Sigmoid colon (tissue), 7 donors: ENCODE measurements around the gene ANO6. TPM values are rescaled to one million over a fixed set of nuclear protein-coding genes. Genes with fewer than 3 reads are reported as not detected.

Source experiments
- DNase-seq: peaks from one replicate; pipeline ENCODE4 v3.0.0-alpha.2; 2019
- H3K27ac ChIP-seq, 4 donors: fragments of 200-600 bp; sonication (generic); one replicate each; pipeline ENCODE4 v1.5.1; 2016 to 2019; ENCODE audit warnings: mild to moderate bottlenecking in 1 of 4
- H3K27me3 ChIP-seq, 3 donors: fragments of 200-600 bp; sonication (generic); one replicate each; pipeline ENCODE4 v1.5.1; 2019; ENCODE audit warnings: mild to moderate bottlenecking in 1 of 3
- H3K36me3 ChIP-seq, 4 donors: fragments of 200-600 bp; sonication (generic); one replicate each; pipeline ENCODE4 v1.5.1; 2016 to 2019
- H3K4me1 ChIP-seq, 4 donors: fragments of 200-600 bp; sonication (generic); one replicate each; pipeline ENCODE4 v1.5.1; 2017 to 2019
- H3K4me3 ChIP-seq, 4 donors: fragments of 200-600 bp; sonication (generic); one replicate each; pipeline ENCODE4 v1.5.1; 2017 to 2019; ENCODE audit warnings: mild to moderate bottlenecking in 2 of 4, moderate library complexity in 1 of 4
- H3K9me3 ChIP-seq, 4 donors: fragments of 200-600 bp in 3 of 4; sonication (generic) in 3 of 4; one replicate each; pipeline versions ENCODE4 v1.5.1 to v1.6.1; 2013 to 2019
- EP300 ChIP-seq, 4 donors: sonication (generic); formaldehyde crosslinking; IDR thresholded peaks; one replicate each; pipeline ENCODE4 v1.6.1; 2017; ENCODE audit warnings: antibody characterized with exemption in 4 of 4
- POLR2A ChIP-seq, 2 donors: fragments of 450-650 bp; IDR thresholded peaks; one replicate each; pipeline ENCODE4 v1.6.1; 2016; ENCODE audit warnings: antibody characterized with exemption in 2 of 2, mild to moderate bottlenecking in 2 of 2, moderate library complexity in 2 of 2
- POLR2AphosphoS5 ChIP-seq, 4 donors: sonication (generic); formaldehyde crosslinking; IDR thresholded peaks; one replicate each; pipeline ENCODE4 v1.6.1; 2017; ENCODE audit warnings: antibody characterized with exemption in 4 of 4
- WGBS, 2 donors: extraction: QIAGEN DNeasy Blood & Tissue Kit; methylation state at CpG; one replicate each; pipeline ENCODE4 v1.1.7; 2013; 5-methylcytosine and 5-hydroxymethylcytosine counted together
- intact Hi-C: fragments of 100-400 bp; cut with DNase I; formaldehyde crosslinking; loops from one replicate; pipeline ENCODE4 v1.15.1; 2023
- polyA plus RNA-seq, 3 donors: library from polyadenylated mRNA; stranded (reverse); fragments of 200-250 nt; gene quantifications; one replicate each; pipeline ENCODE4 v1.2.3, GENCODE V29; 2013
- small RNA-seq, 3 donors: library from RNA; depleted of rRNA; stranded (forward); fragments of <200 nt; gene quantifications; one replicate each; pipeline ENCODE3, GENCODE V24; 2016
- total RNA-seq, 4 donors: library from RNA; depleted of rRNA; stranded (reverse); fragments of >200 nt; gene quantifications; one replicate each; pipeline ENCODE4 v1.1.0, GENCODE V29; 2016
- TF ChIP-seq, protein P1 (sequence below), 4 experiments: fragments of 450-650 bp in 3 of 4; fragments of 200-600 bp in 1 of 4; IDR thresholded peaks; one replicate each; pipeline ENCODE4 v1.5.1; 2016 to 2019; ENCODE audit warnings: antibody characterized with exemption in 4 of 4, mild to moderate bottlenecking in 3 of 4, moderate library complexity in 2 of 4
- donor health status: healthy with polysubstance abuse.
- donor health status: Bipolar disorder and iron deficiency.
- donor health status: healthy.

The ANO6 gene
- total and polyA plus RNA-seq, 7 donors = 1.2 to 107 (median 98.5) TPM

DNA sequence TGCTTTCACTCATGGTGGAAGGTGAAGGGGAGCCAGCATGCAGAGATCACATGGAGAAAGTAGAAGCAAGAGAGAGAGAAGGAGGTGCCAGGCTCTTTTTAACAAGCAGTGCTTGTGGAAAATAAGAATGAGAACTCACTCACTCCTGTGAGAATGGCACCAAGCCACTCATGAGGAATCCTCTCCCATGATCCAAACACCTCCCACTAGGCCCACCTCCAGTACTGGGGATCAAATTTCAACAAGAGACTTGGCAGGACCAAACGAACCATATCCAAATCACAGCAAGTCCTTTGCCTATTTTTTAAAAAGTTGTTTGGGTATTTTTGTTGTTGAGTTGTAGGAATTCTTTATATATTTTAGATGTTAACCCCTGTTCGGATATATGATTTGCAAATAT is 267.7 kb downstream of the ANO6 start:
- Histone ChIP-seq H3K27ac (no peak overlapping the region), H3K36me3 (no peaks in the 10 kb centered on the region), H3K9me3 (no peaks in the 10 kb centered on the region), H3K27me3 (no peaks in the 10 kb centered on the region), H3K4me1 (peaks cover 0 to 4% (median 1%) of the 10 kb centered on the region in 4 donors), H3K4me3 (no peak overlapping the region)
- TF ChIP-seq POLR2AphosphoS5 (IDR thresholded peaks at IDR 0.05) (no peak), EP300 (IDR thresholded peaks at IDR 0.05) (no peak), POLR2A (IDR thresholded peaks at IDR 0.05) (no peak)
- TF ChIP-seq, protein P1, sequence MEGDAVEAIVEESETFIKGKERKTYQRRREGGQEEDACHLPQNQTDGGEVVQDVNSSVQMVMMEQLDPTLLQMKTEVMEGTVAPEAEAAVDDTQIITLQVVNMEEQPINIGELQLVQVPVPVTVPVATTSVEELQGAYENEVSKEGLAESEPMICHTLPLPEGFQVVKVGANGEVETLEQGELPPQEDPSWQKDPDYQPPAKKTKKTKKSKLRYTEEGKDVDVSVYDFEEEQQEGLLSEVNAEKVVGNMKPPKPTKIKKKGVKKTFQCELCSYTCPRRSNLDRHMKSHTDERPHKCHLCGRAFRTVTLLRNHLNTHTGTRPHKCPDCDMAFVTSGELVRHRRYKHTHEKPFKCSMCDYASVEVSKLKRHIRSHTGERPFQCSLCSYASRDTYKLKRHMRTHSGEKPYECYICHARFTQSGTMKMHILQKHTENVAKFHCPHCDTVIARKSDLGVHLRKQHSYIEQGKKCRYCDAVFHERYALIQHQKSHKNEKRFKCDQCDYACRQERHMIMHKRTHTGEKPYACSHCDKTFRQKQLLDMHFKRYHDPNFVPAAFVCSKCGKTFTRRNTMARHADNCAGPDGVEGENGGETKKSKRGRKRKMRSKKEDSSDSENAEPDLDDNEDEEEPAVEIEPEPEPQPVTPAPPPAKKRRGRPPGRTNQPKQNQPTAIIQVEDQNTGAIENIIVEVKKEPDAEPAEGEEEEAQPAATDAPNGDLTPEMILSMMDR (IDR thresholded peaks at IDR 0.05) = no peak
- intact Hi-C loops = no loop called here
- peak; percentile 76 for DNase-seq
- 47 to 57% methylated on average over 2 of the region's 2 CpGs for WGBS, 2 donors

Small RNA genes lying within 50 kb of the gene (small RNA-seq; reads per million reads assigned to genes)
- gene AC009248.2 = 0 reads per million in 3 donors

Other genes with a start within 250 kb of the ANO6 start
- under 1 TPM in 2 of 4 donors, not detected in 2; under 0.01 to 0.16 TPM for gene DBX2, start 165.0 kb upstream of the ANO6 start, total RNA-seq
- gene DBX2, start 165.0 kb upstream of the ANO6 start, polyA plus RNA-seq = under 1 TPM in 1 of 3 donors, not detected in 2; 0.01 TPM